Measurements from ENCODE around the gene MRPL54.

The MRPL54 gene

DNA sequence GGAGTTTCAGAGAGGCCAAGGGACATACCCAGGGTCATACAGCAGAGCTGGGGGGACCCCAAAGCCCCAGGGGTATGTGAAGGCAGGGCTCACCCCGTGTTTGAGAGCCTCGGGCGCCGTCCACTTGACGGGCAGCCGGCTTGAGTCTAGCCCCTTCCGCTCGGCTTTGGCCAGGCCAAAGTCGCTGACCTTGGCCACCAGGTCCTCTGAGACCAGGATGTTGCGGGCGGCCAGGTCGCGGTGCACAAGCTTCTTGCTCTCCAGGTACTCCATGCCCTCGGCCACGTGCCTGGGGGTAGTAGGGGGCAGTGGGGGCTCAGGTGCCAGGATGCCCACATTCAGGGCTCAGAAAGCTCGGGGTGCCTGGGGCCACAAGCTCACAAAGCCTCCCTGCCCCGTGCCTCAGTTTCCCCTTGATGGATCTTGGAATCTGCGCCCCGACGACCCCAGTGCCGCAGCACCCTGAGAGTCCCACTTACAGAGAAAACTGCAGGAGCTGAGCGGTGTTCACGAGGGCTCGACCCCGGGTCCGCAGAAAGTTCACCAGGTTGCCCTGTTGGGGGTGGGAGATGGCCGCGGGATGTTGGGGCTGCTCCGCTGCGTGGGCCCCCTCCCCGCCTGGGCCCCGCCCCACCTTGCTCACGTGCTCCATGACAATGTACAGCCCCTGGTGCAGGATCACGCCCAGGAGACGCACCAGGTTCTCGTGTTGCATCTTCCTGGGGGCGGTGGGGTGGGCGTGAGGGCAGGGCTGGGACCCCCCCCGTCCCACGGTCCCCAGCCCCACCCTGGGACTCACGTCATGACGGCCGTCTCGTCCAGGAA, 16.6 kb downstream of the MRPL54 start:
- no peaks in the 10 kb centered on the region for H3K27me3 Mint-ChIP-seq
- H3K27ac Mint-ChIP-seq: no peak overlapping the region
- H3K9me3 Mint-ChIP-seq: peaks cover 14 to 15% of the 10 kb centered on the region in 2 donors
- no peak overlapping the region for H3K4me3 Mint-ChIP-seq
- ATAC-seq (replicated peaks): no peak
- H3K4me1 Mint-ChIP-seq: peaks cover 0 to 4% of the 10 kb centered on the region in 2 donors
- no peak for DNase-seq
- H3K36me3 Mint-ChIP-seq: peaks cover 16 to 34% of the 10 kb centered on the region in 2 donors

DNA sequence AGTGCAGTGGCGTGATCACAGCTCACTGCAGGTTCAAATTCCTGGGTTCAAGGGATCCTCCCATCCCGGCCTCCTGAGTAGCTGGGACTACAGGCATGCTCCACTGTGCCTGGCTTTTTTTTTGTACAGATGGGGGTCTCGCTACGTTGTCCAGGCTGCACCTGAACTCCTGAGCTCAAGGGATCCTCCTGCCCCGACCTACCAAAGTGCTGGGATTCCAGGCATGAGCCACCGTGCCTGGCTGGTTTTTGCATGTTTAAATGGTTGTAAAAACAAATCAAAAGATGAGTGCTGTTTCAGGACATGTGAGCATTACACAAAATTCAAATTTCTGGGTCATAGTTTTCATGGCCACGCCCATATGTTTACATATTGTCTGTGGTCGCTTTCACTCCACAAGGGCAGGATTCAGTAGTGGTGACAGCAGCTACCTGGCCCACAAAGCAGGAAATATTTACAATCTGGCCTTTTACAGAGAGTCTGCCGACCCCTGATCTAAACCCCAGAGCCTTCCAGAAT, 18.4 kb downstream of the MRPL54 start:
- H3K4me3 Mint-ChIP-seq: no peak overlapping the region
- H3K4me1 Mint-ChIP-seq: peaks cover 12 to 13% of the 10 kb centered on the region in 2 donors
- no peak overlapping the region for H3K27ac Mint-ChIP-seq
- peaks cover 18 to 33% of the 10 kb centered on the region in 2 donors for H3K36me3 Mint-ChIP-seq
- H3K27me3 Mint-ChIP-seq: no peaks in the 10 kb centered on the region
- DNase-seq: no peak
- ATAC-seq (replicated peaks): peak in 1 of 2 donors; percentile 23
- H3K9me3 Mint-ChIP-seq: peaks cover 14 to 15% of the 10 kb centered on the region in 2 donors

DNA sequence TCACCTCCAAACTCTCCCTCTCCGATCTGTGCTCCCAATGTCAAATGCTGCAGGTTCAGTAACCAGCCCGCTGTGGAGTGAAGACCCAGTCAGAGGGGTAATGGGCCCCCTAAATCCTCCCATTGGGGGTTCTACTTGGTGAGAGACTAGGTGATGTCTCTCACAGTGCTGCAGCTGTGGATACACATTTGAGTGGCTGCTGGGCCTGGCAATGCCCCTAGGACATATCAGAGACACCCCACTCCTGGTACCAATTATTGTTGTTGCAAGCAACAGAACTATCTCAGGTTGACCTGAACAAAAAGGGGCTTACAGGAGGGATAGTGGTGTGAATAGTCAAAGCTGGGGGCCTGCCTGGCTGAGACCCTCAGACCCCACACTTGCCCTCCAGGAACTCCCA, 19.1 kb downstream of the MRPL54 start:
- ATAC-seq (replicated peaks): no peak
- Mint-ChIP-seq H3K4me1 (peaks cover 9 to 13% of the 10 kb centered on the region in 2 donors), H3K27ac (peak overlapping the region; percentile 67), H3K36me3 (peaks cover 18 to 26% of the 10 kb centered on the region in 2 donors), H3K9me3 (peaks cover 13 to 14% of the 10 kb centered on the region in 2 donors), H3K4me3 (no peak overlapping the region), H3K27me3 (no peaks in the 10 kb centered on the region)
- no peak for DNase-seq

DNA sequence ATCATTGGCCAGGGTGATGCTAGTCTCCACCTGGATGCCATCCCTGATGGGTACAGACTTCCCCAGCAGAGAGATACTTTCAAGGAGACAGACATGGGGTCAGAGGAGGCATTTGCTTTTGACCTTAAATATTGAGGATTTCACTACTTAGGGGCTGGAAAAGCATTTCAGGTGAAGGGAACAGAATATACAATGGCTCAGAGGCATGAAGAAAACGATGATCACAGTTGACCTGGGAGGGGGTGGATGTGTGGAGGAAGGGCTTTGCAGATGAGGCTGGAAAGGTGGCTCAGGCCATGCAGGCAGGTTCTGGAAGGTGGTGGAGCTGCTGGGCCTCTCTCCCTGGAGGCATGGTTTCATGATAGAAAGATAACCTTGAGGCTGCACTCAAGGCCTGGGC, 19.8 kb downstream of the MRPL54 start:
- no peak overlapping the region for H3K27ac Mint-ChIP-seq
- no peaks in the 10 kb centered on the region for H3K27me3 Mint-ChIP-seq
- no peak overlapping the region for H3K4me3 Mint-ChIP-seq
- peaks cover 13 to 14% of the 10 kb centered on the region in 2 donors for H3K9me3 Mint-ChIP-seq
- H3K36me3 Mint-ChIP-seq: peaks cover 18 to 21% of the 10 kb centered on the region in 2 donors
- DNase-seq: no peak
- H3K4me1 Mint-ChIP-seq: peaks cover 8 to 13% of the 10 kb centered on the region in 2 donors
- no peak for ATAC-seq (replicated peaks)

DNA sequence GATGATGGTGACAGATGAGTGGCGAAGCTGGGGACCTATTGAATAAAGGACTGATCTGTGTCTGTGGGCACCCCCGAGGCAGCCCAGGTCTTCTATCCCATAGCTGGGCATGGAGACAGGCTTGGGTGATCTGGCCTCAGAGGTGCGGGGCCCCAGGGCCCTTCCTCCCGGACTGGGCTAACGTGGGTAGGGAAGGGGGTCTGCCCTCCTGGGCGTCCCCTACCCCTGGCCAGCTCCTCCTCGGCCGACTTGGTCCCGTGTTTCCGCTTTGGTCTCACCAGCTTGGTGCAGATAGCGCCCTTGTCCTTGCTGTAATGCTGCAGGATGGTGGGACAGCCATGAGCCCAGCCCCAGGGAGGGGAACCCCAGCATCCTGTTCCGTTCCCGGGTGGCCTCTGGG, 20.4 kb downstream of the MRPL54 start:
- H3K4me1 Mint-ChIP-seq: peaks cover 8 to 13% of the 10 kb centered on the region in 2 donors
- no peak overlapping the region for H3K27ac Mint-ChIP-seq
- H3K36me3 Mint-ChIP-seq: peaks cover 18 to 21% of the 10 kb centered on the region in 2 donors
- peaks cover 13 to 14% of the 10 kb centered on the region in 2 donors for H3K9me3 Mint-ChIP-seq
- ATAC-seq (replicated peaks): no peak
- no peaks in the 10 kb centered on the region for H3K27me3 Mint-ChIP-seq
- H3K4me3 Mint-ChIP-seq: no peak overlapping the region
- DNase-seq: no peak

DNA sequence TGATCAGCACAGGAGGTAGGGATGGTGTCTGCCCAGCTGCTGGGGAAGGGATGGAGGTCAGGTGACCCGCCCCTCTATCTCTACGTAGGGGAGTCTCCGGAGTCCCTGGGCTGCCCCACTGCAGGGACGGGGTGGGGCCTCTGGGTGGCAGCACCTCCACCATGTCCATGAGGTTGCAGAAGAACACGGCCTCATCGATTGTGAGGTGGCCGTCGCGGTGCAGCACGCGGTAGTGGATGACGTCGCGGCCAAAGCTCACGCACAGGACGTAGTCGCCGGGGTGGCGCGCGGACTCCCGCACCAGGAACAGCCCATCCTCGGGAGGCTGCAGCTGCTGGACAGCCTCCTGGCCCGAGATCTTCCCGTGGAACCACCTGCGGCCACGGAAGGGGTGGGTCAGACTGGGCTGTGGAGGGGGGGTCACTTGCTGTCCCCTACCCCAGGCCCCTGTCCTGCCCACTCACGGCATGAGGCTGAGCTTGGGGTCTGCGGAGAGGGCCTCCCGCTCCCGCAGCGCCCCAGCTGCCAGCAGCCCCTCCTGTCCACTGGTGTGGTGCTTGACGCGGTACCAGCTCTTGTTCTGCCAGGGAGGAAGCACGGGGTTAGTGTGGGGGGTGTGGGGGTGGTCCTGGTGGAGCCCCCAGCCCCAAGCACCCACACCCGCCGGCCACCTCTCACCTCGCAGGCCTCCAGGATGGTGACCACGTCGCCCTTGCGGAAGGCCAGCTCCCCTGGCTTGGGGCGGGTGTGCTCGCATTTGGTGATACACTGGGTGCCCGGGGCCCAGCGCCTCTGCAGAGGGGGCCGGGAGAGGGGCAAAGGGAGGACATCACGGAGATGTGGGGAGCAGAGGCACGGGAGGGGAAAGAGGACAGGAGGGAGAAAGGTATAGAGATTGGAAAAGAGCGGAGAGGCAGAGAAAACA, 21.4 kb downstream of the MRPL54 start:
- peak; percentile 37 to 39 for ATAC-seq (replicated peaks)
- no peak for DNase-seq
- Mint-ChIP-seq H3K9me3 (peaks cover 13 to 14% of the 10 kb centered on the region in 2 donors), H3K27ac (no peak overlapping the region), H3K4me3 (peak overlapping the region; percentile 71 to 80), H3K4me1 (peaks cover 8 to 13% of the 10 kb centered on the region in 2 donors), H3K27me3 (no peaks in the 10 kb centered on the region), H3K36me3 (peaks cover 18 to 21% of the 10 kb centered on the region in 2 donors)

DNA sequence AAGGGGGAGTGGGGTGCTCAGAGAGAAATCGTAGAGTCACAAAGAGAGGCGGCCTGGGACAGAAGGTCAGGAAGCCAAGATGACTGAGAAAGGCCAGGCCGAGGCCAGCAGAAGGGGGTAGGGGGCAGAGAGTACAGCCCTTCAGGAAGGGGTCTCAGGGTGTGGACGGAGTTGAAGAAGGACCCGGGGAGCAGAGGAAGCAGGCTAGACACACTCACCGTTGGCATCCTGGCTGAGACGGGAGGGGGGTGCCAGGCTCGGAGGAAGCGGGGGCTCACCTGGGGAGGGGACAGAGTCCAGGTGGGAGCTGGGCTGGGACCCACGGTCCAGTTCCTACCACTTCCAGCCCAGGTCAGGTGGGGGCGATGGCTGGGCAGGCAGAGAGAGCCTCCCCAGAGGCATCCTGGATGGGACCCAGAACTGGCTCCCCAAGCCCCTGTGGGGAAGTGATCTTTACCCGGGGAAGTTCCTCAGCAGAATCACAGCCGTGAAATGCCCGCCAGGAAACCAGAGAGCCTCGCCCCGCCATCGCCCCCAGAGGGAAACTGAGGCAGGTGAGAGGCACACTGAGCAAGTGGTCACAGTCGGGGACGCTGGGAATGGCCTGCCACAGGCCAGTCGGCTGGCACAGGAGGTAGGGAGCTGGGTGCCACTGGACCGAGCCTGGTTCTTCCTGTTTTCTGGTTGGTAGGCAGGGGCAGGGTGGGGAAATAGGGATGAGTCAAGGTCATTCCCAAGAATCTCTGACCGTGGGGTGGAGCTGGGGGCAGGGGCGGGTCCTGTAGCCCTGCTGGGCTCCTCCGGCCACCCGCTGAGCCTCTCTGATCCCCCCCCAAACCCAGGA, 22.3 kb downstream of the MRPL54 start:
- peaks cover 8 to 13% of the 10 kb centered on the region in 2 donors for H3K4me1 Mint-ChIP-seq
- peak overlapping the region; percentile 15 for H3K27ac Mint-ChIP-seq
- DNase-seq: no peak
- peak overlapping the region; percentile 71 to 80 for H3K4me3 Mint-ChIP-seq
- peaks cover 13 to 14% of the 10 kb centered on the region in 2 donors for H3K9me3 Mint-ChIP-seq
- ATAC-seq (replicated peaks): no peak
- H3K27me3 Mint-ChIP-seq: no peaks in the 10 kb centered on the region
- H3K36me3 Mint-ChIP-seq: peaks cover 18 to 21% of the 10 kb centered on the region in 2 donors

DNA sequence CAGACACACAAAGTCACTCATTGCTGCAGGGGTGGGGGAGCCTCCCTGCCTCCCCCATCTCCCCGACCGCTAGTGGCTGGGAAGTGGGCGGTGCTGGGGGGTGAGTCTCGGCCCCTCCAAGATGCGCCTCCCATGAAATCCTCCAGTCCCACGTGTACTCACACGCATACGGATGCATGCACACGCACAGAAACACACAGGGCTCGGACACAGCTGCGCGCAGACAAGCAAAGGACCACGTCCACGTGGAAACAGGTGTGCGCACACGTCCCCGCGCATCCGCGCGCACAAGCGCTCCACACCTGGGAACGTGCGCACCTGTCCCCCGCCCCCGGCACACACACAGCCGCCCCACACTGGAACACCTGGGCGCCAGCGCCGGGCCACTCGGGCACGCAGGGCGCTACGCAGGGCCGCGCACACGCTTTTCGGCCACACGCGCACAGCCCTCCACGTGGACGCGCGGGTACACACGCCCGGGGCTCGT, 23.0 kb downstream of the MRPL54 start:
- DNase-seq: no peak
- peak; percentile 24 to 56 for ATAC-seq (replicated peaks)
- H3K4me3 Mint-ChIP-seq: peak overlapping the region; percentile 71 to 80
- peaks cover 2% of the 10 kb centered on the region in 2 donors for H3K27me3 Mint-ChIP-seq
- H3K9me3 Mint-ChIP-seq: peaks cover 14 to 16% of the 10 kb centered on the region in 2 donors
- peaks cover 18 to 21% of the 10 kb centered on the region in 2 donors for H3K36me3 Mint-ChIP-seq
- peak overlapping the region; percentile 5 for H3K27ac Mint-ChIP-seq
- H3K4me1 Mint-ChIP-seq: peaks cover 8 to 13% of the 10 kb centered on the region in 2 donors

DNA sequence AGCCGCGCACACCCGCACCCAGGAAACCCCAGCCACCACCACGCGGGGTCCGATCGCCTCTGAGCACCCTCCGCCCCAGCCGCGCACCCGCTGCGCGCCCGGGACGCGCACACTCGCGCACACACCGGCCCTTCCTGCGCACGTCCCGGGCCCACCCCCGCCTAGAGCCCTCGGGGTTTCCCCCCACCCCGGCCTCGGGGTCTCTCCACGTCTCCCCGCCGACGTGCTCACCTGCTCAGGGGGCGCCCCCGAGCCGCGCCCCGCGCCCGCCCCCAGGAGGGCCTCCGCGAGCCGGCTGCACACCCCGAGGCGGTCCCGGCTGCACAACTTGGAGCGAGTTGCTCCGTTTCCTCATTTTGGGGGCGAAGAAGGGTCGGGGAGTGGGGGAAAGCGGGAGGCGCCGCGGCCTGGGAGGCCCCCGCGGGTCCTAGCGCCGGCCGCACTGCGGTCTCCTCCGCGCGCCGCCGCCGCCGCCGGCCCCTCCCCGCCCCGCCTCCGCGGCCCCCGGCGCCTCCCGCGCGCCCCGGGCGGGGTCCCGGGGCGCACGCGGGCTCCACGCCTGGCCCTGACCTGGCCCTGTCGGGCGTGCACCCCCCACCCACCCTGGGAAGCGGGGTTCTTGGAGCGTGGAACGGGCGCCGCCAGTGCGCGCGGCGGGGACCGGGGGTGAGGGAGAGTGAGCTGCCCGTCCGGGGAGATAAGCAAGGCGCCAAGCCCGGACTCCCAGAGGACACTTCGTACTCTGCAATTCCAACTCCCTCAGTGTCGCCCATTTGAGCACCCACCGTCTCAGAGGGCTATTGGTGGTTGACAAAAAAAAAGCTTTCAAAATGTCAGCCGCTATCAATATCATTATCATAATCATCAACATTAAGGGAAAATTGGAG, 23.7 kb downstream of the MRPL54 start, which contains the start of gene MATK:
MATK (minus strand) TSS at position 444 of the 887 bp plus-strand sequence. CDS start 1,246 bp downstream, outside the sequence.
- peak within 1 kb of the TSS; percentile 71 to 80 for H3K4me3 Mint-ChIP-seq
- peaks cover 8 to 13% of the 10 kb centered on the region in 2 donors for H3K4me1 Mint-ChIP-seq
- H3K27me3 Mint-ChIP-seq: peaks cover 5 to 6% of the 10 kb centered on the region in 2 donors
- peaks cover 16 to 18% of the 10 kb centered on the region in 2 donors for H3K9me3 Mint-ChIP-seq
- H3K36me3 Mint-ChIP-seq: peaks cover 18 to 20% of the 10 kb centered on the region in 2 donors
- DNase-seq (no peak), ATAC-seq (replicated peaks) (peak; percentile 63 to 64)
- H3K27ac Mint-ChIP-seq: peak within 1 kb of the TSS; percentile 14

DNA sequence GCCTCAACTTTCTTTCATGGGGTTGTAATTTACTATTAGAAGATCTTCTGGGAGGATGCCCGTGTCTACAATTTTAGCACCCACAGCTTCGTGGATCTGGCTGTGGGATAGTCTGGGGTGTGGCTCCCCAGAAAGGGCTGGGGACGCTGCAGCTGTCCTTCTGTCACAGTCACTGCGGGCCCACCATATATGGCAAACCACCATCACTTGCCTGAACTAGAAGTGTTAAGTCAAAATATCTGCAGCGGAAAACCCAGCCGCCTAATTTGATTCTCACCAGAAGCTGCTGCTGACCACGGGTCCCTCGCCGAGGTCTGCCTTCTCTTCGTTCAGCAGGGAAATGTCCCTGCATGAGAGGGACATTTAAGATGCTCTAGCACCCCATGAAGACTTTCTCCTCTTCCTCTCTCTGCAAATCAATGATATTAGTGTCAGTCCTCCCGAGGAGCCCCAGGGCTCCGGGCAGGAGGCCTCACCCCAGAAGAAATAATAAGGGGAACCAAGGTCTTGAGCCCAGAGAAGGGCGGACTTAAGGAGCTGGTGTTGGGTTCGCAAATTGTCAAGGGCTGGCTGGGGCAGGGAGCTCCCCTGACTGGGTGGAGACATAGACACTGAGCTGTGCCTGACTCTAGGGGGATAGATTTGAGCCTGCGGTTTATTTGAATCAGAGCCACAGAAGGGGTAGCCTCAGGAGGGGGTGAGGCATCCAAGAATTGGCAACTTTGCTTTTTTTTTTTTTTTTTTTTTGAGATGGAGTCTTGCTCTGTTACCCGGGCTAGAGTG, 26.7 kb downstream of the MRPL54 start:
- peaks cover 8 to 13% of the 10 kb centered on the region in 2 donors for H3K4me1 Mint-ChIP-seq
- DNase-seq (no peak), ATAC-seq (replicated peaks) (no peak)
- H3K27ac Mint-ChIP-seq: no peak overlapping the region
- peaks cover 0 to 5% of the 10 kb centered on the region in 2 donors for H3K36me3 Mint-ChIP-seq
- H3K27me3 Mint-ChIP-seq: peaks cover 5 to 6% of the 10 kb centered on the region in 2 donors
- peaks cover 7 to 8% of the 10 kb centered on the region in 2 donors for H3K9me3 Mint-ChIP-seq
- no peak overlapping the region for H3K4me3 Mint-ChIP-seq

DNA sequence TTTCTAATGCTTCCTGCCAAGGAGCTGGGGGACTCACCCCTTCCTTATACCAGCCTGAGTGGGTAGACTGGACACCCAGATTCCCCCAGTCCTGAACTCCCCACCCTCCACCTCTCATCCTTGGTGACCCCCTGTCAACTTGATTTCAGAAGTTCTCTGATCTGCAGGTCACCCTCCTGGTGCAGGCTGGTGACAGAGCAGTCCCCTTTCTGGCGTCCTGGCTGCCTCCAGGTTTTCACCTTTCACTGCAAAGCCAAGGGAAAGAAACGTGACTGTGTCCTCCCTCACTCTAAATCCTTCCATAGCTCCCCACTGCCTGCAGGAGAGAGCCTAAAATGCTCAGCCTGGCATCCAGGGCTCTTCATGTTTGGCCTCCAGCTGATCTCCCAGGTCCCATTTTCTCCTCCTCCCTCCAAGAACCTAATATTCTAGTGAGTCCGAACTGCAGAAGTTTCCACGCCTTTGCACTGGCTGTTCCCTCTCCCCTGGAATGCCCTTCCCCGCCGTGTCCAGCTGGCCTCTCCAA, 27.8 kb downstream of the MRPL54 start:
- H3K36me3 Mint-ChIP-seq: peaks cover 0 to 3% of the 10 kb centered on the region in 2 donors
- peaks cover 7 to 8% of the 10 kb centered on the region in 2 donors for H3K9me3 Mint-ChIP-seq
- peaks cover 5 to 6% of the 10 kb centered on the region in 2 donors for H3K27me3 Mint-ChIP-seq
- no peak overlapping the region for H3K27ac Mint-ChIP-seq
- H3K4me3 Mint-ChIP-seq: no peak overlapping the region
- H3K4me1 Mint-ChIP-seq: peaks cover 0 to 3% of the 10 kb centered on the region in 2 donors
- no peak for DNase-seq
- ATAC-seq (replicated peaks): no peak
